K562 (cell line): Measurements from ENCODE around the gene JUN. TPM values are rescaled to one million over a fixed set of nuclear protein-coding genes. Genes with fewer than 3 reads are reported as not detected.

Experiments
- ATAC-seq: fragments of 200-7000 bp; cut with Tn5 transposase; 3 replicates; pipeline ENCODE4 v1.9.1; 2020; ENCODE audit warnings: moderate library complexity
- BruUV-seq: library from RNA; stranded (reverse); fragments of 400-500 nt; replicated peaks from 2 replicates; lab custom pipeline; 2021; lab: Mats Ljungman, UMichigan
- CTCF ChIA-PET: fragments of 300-600 bp; formaldehyde crosslinking; extraction: SDS; loops from one replicate; lab custom pipeline; 2021; ENCODE audit warnings: low intra/inter-chr PET ratio; lab: Yijun Ruan, JAX
- POLR2A ChIA-PET: fragments of 300-600, 350-650 bp; sonication (Branson Sonifier 250); formaldehyde crosslinking; extraction: SDS; loops from one replicate; lab custom pipeline; 2021; ENCODE audit warnings: antibody characterized with exemption, inconsistent platforms; lab: Yijun Ruan, JAX
- DNase-seq, 4 experiments: peaks; one replicate each; pipeline versions ENCODE4 v3.0.0 to v3.0.0-alpha.2; 2011 to 2018; ENCODE audit warnings: low spot score in 3 of 4, mixed read lengths in 3 of 4; ENCODE audit errors: extremely low read depth in 1 of 4
- FAIRE-seq: peaks from 2 replicates; lab custom pipeline; 2011; peaks lifted over from hg19 to GRCh38; lab: Jason Lieb, UNC
- H2AFZ ChIP-seq: 2 replicates; pipeline ENCODE4 v1.6.0; 2011; ENCODE audit warnings: low read depth, low read length, control low read depth, inconsistent platforms
- H3K27ac ChIP-seq: fragments of 200-600 bp; 3 replicates; pipeline ENCODE4 v1.8.0; 2011; ENCODE audit warnings: low read depth, mild to moderate bottlenecking, control low read depth, inconsistent platforms, low read length, moderate library complexity, mixed read lengths; ENCODE audit errors: extremely low read depth
- H3K27me3 ChIP-seq, 2 experiments: fragments of 300-600 bp in 1 of 2; 2 replicates in 1 of 2; 3 replicates in 1 of 2; pipeline versions ENCODE4 v1.6.0 to v1.8.0; 2011; ENCODE audit warnings: inconsistent platforms in 2 of 2, low read length in 2 of 2, mild to moderate bottlenecking in 1 of 2, mixed read lengths in 1 of 2, moderate library complexity in 1 of 2; ENCODE audit not compliant: control insufficient read depth in 2 of 2, insufficient read depth in 2 of 2
- H3K36me3 ChIP-seq: fragments of 300-600 bp; 3 replicates; pipeline ENCODE4 v1.8.0; 2011; ENCODE audit warnings: mild to moderate bottlenecking, low read length, inconsistent platforms; ENCODE audit not compliant: control insufficient read depth, insufficient read depth
- H3K4me1 ChIP-seq, 2 experiments: fragments of 200-600 bp in 1 of 2; replicated peaks in 1 of 2; 2 replicates in 1 of 2; 3 replicates in 1 of 2; pipeline versions ENCODE4 v1.5.1 to v1.8.0; 2011; ENCODE audit warnings: inconsistent platforms in 2 of 2, low read length in 2 of 2, mild to moderate bottlenecking in 1 of 2, mixed read lengths in 1 of 2, moderate library complexity in 1 of 2; ENCODE audit not compliant: control insufficient read depth in 2 of 2, insufficient read depth in 2 of 2
- H3K4me2 ChIP-seq: 2 replicates; pipeline ENCODE4 v1.6.1; 2011; ENCODE audit warnings: low read length, control low read depth, inconsistent platforms, mixed read lengths; ENCODE audit not compliant: insufficient read depth
- H3K4me3 ChIP-seq: fragments of 200-600 bp; sonication (generic), shearing (Covaris generic); 2 replicates; pipeline ENCODE4 v1.5.1; 2016; ENCODE audit warnings: control low read depth, inconsistent platforms
- H3K79me2 ChIP-seq: fragments of 200-600 bp; 3 replicates; pipeline ENCODE4 v1.8.0; 2011; ENCODE audit warnings: low read length, inconsistent platforms; ENCODE audit not compliant: control insufficient read depth, insufficient read depth
- H3K9ac ChIP-seq, 2 experiments: 2 replicates each; pipeline versions ENCODE4 v1.6.0 to v1.6.1; 2011; ENCODE audit warnings: low read depth in 2 of 2, low read length in 2 of 2, control low read depth in 1 of 2, inconsistent platforms in 1 of 2, mild to moderate bottlenecking in 1 of 2, mixed read lengths in 1 of 2; ENCODE audit not compliant: insufficient read depth in 1 of 2
- H3K9me1 ChIP-seq: one replicate; pipeline ENCODE4 v1.6.0; 2011; ENCODE audit warnings: inconsistent platforms, mild to moderate bottlenecking, low read length, moderate library complexity; ENCODE audit not compliant: control insufficient read depth, insufficient read depth
- H3K9me3 ChIP-seq: replicated peaks from 2 replicates; pipeline ENCODE4 v1.5.1; 2011; ENCODE audit warnings: low read depth, low read length, inconsistent platforms; ENCODE audit not compliant: control insufficient read depth, insufficient read depth
- H4K20me1 ChIP-seq: replicated peaks from 2 replicates; pipeline ENCODE4 v1.6.1; 2011; ENCODE audit warnings: low read length, inconsistent platforms, mixed read lengths; ENCODE audit not compliant: control insufficient read depth, insufficient read depth
- GABPB2 ChIP-seq: fragments of 250-450 bp; sonication (Bioruptor Pico); conservative IDR thresholded peaks from 2 replicates; pipeline ENCODE4 v1.5.1; 2021; ENCODE audit warnings: mild to moderate bottlenecking
- HIVEP1 ChIP-seq: fragments of 250-450 bp; sonication (Bioruptor Pico); IDR thresholded peaks from 2 replicates; pipeline ENCODE4 v1.4.0; 2020; ENCODE audit warnings: mild to moderate bottlenecking
- HLTF ChIP-seq: fragments of 450-650 bp; IDR thresholded peaks from 2 replicates; pipeline ENCODE4 v1.6.1; 2016
- NONO ChIP-seq, 2 experiments: fragments of 200-400 bp in 1 of 2; fragments of 450-650 bp in 1 of 2; formaldehyde crosslinking in 1 of 2; IDR thresholded peaks; 2 replicates each; pipeline ENCODE4 v1.6.1; 2017; ENCODE audit warnings: low read depth in 2 of 2, mild to moderate bottlenecking in 2 of 2, moderate library complexity in 2 of 2, low read length in 1 of 2
- POLR2G ChIP-seq: fragments of 200-400 bp; formaldehyde crosslinking; IDR thresholded peaks from 2 replicates; pipeline ENCODE4 v1.6.1; 2017; ENCODE audit warnings: low read depth, mild to moderate bottlenecking, antibody characterized with exemption, low read length, moderate library complexity
- REST ChIP-seq, 2 experiments: fragments of 450-650 bp; formaldehyde crosslinking in 1 of 2; IDR thresholded peaks; 2 replicates each; pipeline versions ENCODE4 v1.4.0 to v1.6.1; 2014 to 2020; ENCODE audit warnings: mild to moderate bottlenecking in 2 of 2, borderline replicate concordance in 1 of 2, low read depth in 1 of 2
- TAF9B ChIP-seq: fragments of 450-650 bp; IDR thresholded peaks from 2 replicates; pipeline ENCODE4 v1.6.1; 2018; ENCODE audit warnings: mild to moderate bottlenecking; ENCODE audit not compliant: partially characterized antibody
- ZNF212 ChIP-seq: fragments of 450-650 bp; formaldehyde crosslinking; IDR thresholded peaks from 2 replicates; pipeline ENCODE4 v1.4.0; 2020; ENCODE audit warnings: mild to moderate bottlenecking
- ZNF384 ChIP-seq: IDR thresholded peaks from 2 replicates; pipeline ENCODE4 v1.6.1; 2012; ENCODE audit warnings: low read depth, low read length, improper control_type of control experiment
- ZNF57 ChIP-seq: fragments of 450-650 bp; formaldehyde crosslinking; IDR thresholded peaks from 2 replicates; pipeline ENCODE4 v1.4.0; 2020; ENCODE audit warnings: mild to moderate bottlenecking, moderate library complexity
- ZNF696 ChIP-seq: fragments of 250-450 bp; sonication (Bioruptor Pico); conservative IDR thresholded peaks from 2 replicates; pipeline ENCODE4 v1.4.0; 2020; ENCODE audit warnings: mild to moderate bottlenecking, moderate library complexity
- WGBS: fragments of 100-300 bp; shearing (Covaris generic); methylation state at CpG from one replicate; pipeline ENCODE4 v1.1.6; 2016; ENCODE audit warnings: low coverage, mixed read lengths; ENCODE audit not compliant: insufficient coverage; ENCODE audit errors: missing lambda C conversion rate; 5-methylcytosine and 5-hydroxymethylcytosine counted together
- in situ Hi-C: fragments of 300-500 bp; cut with MboI; formaldehyde crosslinking; loops from 4 replicates; pipeline ENCODE4 v1.15.0; 2018; ENCODE audit warnings: inconsistent platforms, mixed read lengths
- intact Hi-C: fragments of 100-400 bp; cut with micrococcal nuclease; formaldehyde crosslinking; loops from 2 replicates; pipeline ENCODE4 v1.14.2; 2022
- polyA plus RNA-seq, 8 experiments: library from polyadenylated mRNA; depleted of rRNA in 4 of 8; stranded (reverse) in 5 of 8; unstranded in 3 of 8; fragments of >200 nt; fragmentation: Nextera tagmentation in 2 of 8; fragmentation: Illumina TruSeq in 1 of 8; extraction: Ambion mirVana in 2 of 8; extraction: Trizol in 1 of 8; gene quantifications; 2 replicates each; pipeline versions ENCODE4 v1.2.1 to v1.2.3, GENCODE V29; 2011 to 2014; ENCODE audit warnings: inconsistent platforms in 1 of 8, missing spikeins in 1 of 8
- total RNA-seq, 7 experiments: library from RNA; depleted of rRNA in 6 of 7; stranded (reverse); fragments of >200 nt in 6 of 7; fragmentation: Illumina TruSeq in 2 of 7; extraction: Trizol in 2 of 7; gene quantifications; 2 replicates each; pipeline versions ENCODE4 v1.2.1 to v1.2.3, GENCODE V29; 2011 to 2021; ENCODE audit warnings: low replicate concordance in 1 of 7
- TF ChIP-seq, protein P1 (sequence below), 2 experiments: IDR thresholded peaks in 1 of 2; conservative IDR thresholded peaks in 1 of 2; 2 replicates each; pipeline ENCODE4 v1.6.1; 2016; ENCODE audit warnings: low read depth in 2 of 2, mild to moderate bottlenecking in 1 of 2, missing compliant biosample characterization in 1 of 2, missing genetic modification characterization in 1 of 2, moderate library complexity in 1 of 2

Gene JUN
- total and polyA plus RNA-seq, 9 of the 15 experiments (the other 6 are each of a cell fraction or from before 2014, with no cell fraction given): 0.32 to 23.4 (median 4.0) TPM

DNA sequence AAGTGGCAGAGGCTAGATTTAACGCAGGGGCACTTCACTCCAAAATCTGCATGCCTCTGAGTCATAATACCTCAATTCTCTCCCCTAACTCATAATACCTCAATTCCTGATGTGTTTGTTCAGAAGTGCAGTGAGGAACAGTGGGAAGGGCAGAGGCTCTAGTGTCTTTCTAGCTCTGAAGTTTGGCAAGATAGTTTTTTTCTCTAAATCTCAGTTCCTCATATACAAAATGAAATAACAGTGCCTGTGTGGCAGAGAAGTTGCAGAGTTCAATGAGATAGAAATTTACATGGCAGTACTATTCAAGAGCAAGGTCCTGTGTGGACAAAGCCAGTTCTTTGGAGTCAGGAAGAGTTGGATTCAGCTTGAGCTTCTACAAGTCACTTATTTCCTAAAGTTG is 9.8 kb downstream of the JUN start:
- no peak overlapping the region for H3K4me3 ChIP-seq
- CTCF ChIA-PET: interaction anchor here (0.7 kb wide), 1 partner anchor 1906 kb away, joined by 3 read pairs; no protein-coding TSS in a partner anchor
- TF ChIP-seq ZNF57 (CRISPR knock-in tag): no peak
- TF ChIP-seq HIVEP1 (CRISPR knock-in tag): no peak
- no peak for TF ChIP-seq ZNF696 (CRISPR knock-in tag)
- no peak for TF ChIP-seq HLTF
- TF ChIP-seq TAF9B: no peak
- TF ChIP-seq NONO (IDR thresholded peaks at IDR 0.05; ENCODE audit: low read depth in 2 of 2, low read length in 1 of 2): no peak
- no peak for TF ChIP-seq ZNF384
- TF ChIP-seq GABPB2 (CRISPR knock-in tag): no peak
- TF ChIP-seq REST (IDR thresholded peaks at IDR 0.05; ENCODE audit: borderline replicate concordance): no peak
- no peak for TF ChIP-seq REST (CRISPR knock-in tag; IDR thresholded peaks at IDR 0.05; ENCODE audit: low read depth)
- TF ChIP-seq ZNF212 (CRISPR knock-in tag): no peak
- TF ChIP-seq, protein P1, sequence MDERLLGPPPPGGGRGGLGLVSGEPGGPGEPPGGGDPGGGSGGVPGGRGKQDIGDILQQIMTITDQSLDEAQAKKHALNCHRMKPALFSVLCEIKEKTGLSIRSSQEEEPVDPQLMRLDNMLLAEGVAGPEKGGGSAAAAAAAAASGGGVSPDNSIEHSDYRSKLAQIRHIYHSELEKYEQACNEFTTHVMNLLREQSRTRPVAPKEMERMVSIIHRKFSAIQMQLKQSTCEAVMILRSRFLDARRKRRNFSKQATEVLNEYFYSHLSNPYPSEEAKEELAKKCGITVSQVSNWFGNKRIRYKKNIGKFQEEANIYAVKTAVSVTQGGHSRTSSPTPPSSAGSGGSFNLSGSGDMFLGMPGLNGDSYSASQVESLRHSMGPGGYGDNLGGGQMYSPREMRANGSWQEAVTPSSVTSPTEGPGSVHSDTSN (CRISPR knock-in tag; IDR thresholded peaks at IDR 0.05; ENCODE audit: low read depth): no peak
- TF ChIP-seq, protein P1 (tag; conservative IDR thresholded peaks at IDR 0.05; ENCODE audit: low read depth): no peak
- TF ChIP-seq POLR2G: no peak

More for the DNA sequence above, 9.8 kb downstream of the JUN start:
- peaks cover 0 to 6% of the 10 kb centered on the region in 2 experiments; a peak in 2 of 5 replicates for H3K27me3 ChIP-seq
- WGBS: 8% methylated on average over 1 of the region's 1 CpG
- H3K36me3 ChIP-seq: no peaks in the 10 kb centered on the region
- H3K9me3 ChIP-seq: no peaks in the 10 kb centered on the region
- FAIRE-seq: no peak
- intact Hi-C loops: no loop called here
- H3K4me2 ChIP-seq: no peak overlapping the region
- H3K79me2 ChIP-seq: no peaks in the 10 kb centered on the region
- no peaks in the 10 kb centered on the region for H4K20me1 ChIP-seq
- H3K27ac ChIP-seq: no peak overlapping the region
- in situ Hi-C loops: no loop called here
- no peaks in the 10 kb centered on the region for H3K9me1 ChIP-seq
- ATAC-seq: no peak
- no peak for DNase-seq
- POLR2A ChIA-PET: interaction anchor here (0.6 to 2.5 kb wide), 3 partner anchors 8 to 21 kb away, joined by 3 to 18 read pairs (median 4); partner anchors contain the start of gene JUN
- H3K4me1 ChIP-seq: no peaks in the 10 kb centered on the region
- no peak overlapping the region for H2AFZ ChIP-seq
- BruUV-seq: no TSS peak
- no peak overlapping the region for H3K9ac ChIP-seq
